GM23338 (cell line): ENCODE data around the gene SORCS2. TPM values are rescaled to one million over a fixed set of nuclear protein-coding genes. Genes with fewer than 3 reads are reported as not detected.

Source experiments
- ATAC-seq: fragments of 200-7000 bp; cut with Tn5 transposase; 3 replicates; pipeline ENCODE4 v1.9.1; 2020
- DNase-seq: peaks from one replicate; pipeline ENCODE4 v3.0.0-alpha.2; 2015; ENCODE audit warnings: low spot score
- H2AFZ ChIP-seq: fragments of 200-600 bp; sonication (generic); 2 replicates; pipeline ENCODE4 v1.8.0; 2016; ENCODE audit warnings: antibody characterized with exemption, mild to moderate bottlenecking, moderate library complexity
- H3F3A ChIP-seq: fragments of 200-600 bp; sonication (generic); replicated peaks from 2 replicates; pipeline ENCODE4 v1.8.0; 2017; ENCODE audit warnings: antibody characterized with exemption, mixed run types, low read depth
- H3K27ac ChIP-seq: fragments of 200-600 bp; sonication (generic); 2 replicates; pipeline ENCODE4 v1.6.1; 2016; ENCODE audit warnings: low read depth
- H3K27me3 ChIP-seq: fragments of 200-600 bp; sonication (generic); 2 replicates; pipeline ENCODE4 v1.8.0; 2016; ENCODE audit warnings: mild to moderate bottlenecking, mixed run types, moderate library complexity; ENCODE audit not compliant: insufficient read depth
- H3K36me3 ChIP-seq: fragments of 200-600 bp; sonication (generic); 2 replicates; pipeline ENCODE4 v1.8.0; 2016; ENCODE audit warnings: mild to moderate bottlenecking; ENCODE audit not compliant: insufficient read depth
- H3K4me1 ChIP-seq: fragments of 200-600 bp; sonication (generic); 2 replicates; pipeline ENCODE4 v1.8.0; 2016; ENCODE audit warnings: mild to moderate bottlenecking, moderate library complexity; ENCODE audit not compliant: insufficient read depth
- H3K4me2 ChIP-seq: fragments of 200-600 bp; sonication (generic); 2 replicates; pipeline ENCODE4 v1.7.1; 2017; ENCODE audit warnings: mixed run types
- H3K4me3 ChIP-seq: fragments of 200-600 bp; sonication (generic); 2 replicates; pipeline ENCODE4 v1.6.1; 2016; ENCODE audit warnings: mixed run types
- H3K79me2 ChIP-seq: fragments of 200-600 bp; sonication (generic); replicated peaks from 2 replicates; pipeline ENCODE4 v1.8.0; 2017; ENCODE audit warnings: mild to moderate bottlenecking; ENCODE audit not compliant: insufficient read depth
- H3K9me2 ChIP-seq: fragments of 200-600 bp; sonication (generic); 2 replicates; pipeline ENCODE4 v1.8.0; 2017; ENCODE audit not compliant: insufficient read depth
- H4K20me1 ChIP-seq: fragments of 200-600 bp; sonication (generic); replicated peaks from 2 replicates; pipeline ENCODE4 v1.8.0; 2017; ENCODE audit warnings: mild to moderate bottlenecking; ENCODE audit not compliant: insufficient read depth
- H3K27ac Mint-ChIP-seq: 2 replicates; pipeline ENCODE4 v1.8.0; 2020; ENCODE audit warnings: inconsistent platforms, mild to moderate bottlenecking, moderate library complexity, mixed read lengths
- H3K27me3 Mint-ChIP-seq: 3 replicates; pipeline ENCODE4 v1.8.0; 2022; ENCODE audit warnings: low read depth, mild to moderate bottlenecking, moderate library complexity, mixed read lengths, inconsistent platforms; ENCODE audit not compliant: insufficient read depth, poor library complexity
- H3K36me3 Mint-ChIP-seq: 3 replicates; pipeline ENCODE4 v1.8.0; 2021; ENCODE audit warnings: low read depth, mild to moderate bottlenecking, inconsistent platforms, moderate library complexity, mixed read lengths
- H3K4me1 Mint-ChIP-seq: 3 replicates; pipeline ENCODE4 v1.8.0; 2020; ENCODE audit warnings: mild to moderate bottlenecking, inconsistent platforms, mixed read lengths
- H3K4me3 Mint-ChIP-seq: 3 replicates; pipeline ENCODE4 v1.8.0; 2021; ENCODE audit warnings: moderate library complexity, mild to moderate bottlenecking, inconsistent platforms, mixed read lengths
- H3K9me3 Mint-ChIP-seq: 3 replicates; pipeline ENCODE4 v1.8.0; 2020; ENCODE audit warnings: moderate library complexity, mild to moderate bottlenecking, inconsistent platforms, mixed read lengths
- CREB1 ChIP-seq: fragments of 250-450 bp; sonication (Bioruptor Pico); IDR thresholded peaks from 2 replicates; pipeline ENCODE4 v1.5.0; 2020; ENCODE audit warnings: low read depth, mild to moderate bottlenecking, moderate library complexity
- EZH2phosphoT487 ChIP-seq: fragments of 200-600 bp; sonication (generic); IDR thresholded peaks from one replicate; pipeline ENCODE4 v1.8.1; 2018; ENCODE audit warnings: antibody characterized with exemption; ENCODE audit not compliant: unreplicated experiment
- JUNB ChIP-seq: IDR thresholded peaks from one replicate; pipeline ENCODE4 v1.6.1; 2016; ENCODE audit warnings: antibody characterized with exemption; ENCODE audit not compliant: unreplicated experiment
- NANOG ChIP-seq: IDR thresholded peaks from 2 replicates; pipeline ENCODE4 v1.6.1; 2016; ENCODE audit warnings: antibody characterized with exemption, borderline replicate concordance
- POLR2AphosphoS5 ChIP-seq: IDR thresholded peaks from 2 replicates; pipeline ENCODE4 v1.6.1; 2016; ENCODE audit warnings: antibody characterized with exemption, low read depth
- STAT1 ChIP-seq: IDR thresholded peaks from one replicate; pipeline ENCODE4 v1.6.1; 2016; ENCODE audit warnings: antibody characterized with exemption; ENCODE audit not compliant: unreplicated experiment
- ZNF114 ChIP-seq: fragments of 250-450 bp; sonication (Bioruptor Pico); IDR thresholded peaks from 2 replicates; pipeline ENCODE4 v1.5.0; 2020; ENCODE audit warnings: mild to moderate bottlenecking, moderate library complexity
- ZNF462 ChIP-seq: fragments of 250-450 bp; sonication (Bioruptor Pico); IDR thresholded peaks from 2 replicates; pipeline ENCODE4 v1.5.0; 2020; ENCODE audit warnings: mild to moderate bottlenecking, moderate library complexity
- polyA plus RNA-seq: library from polyadenylated mRNA; unstranded; fragments of >200 nt; fragmentation: Nextera tagmentation; extraction: Ambion mirVana; gene quantifications from 2 replicates; pipeline ENCODE4 v1.2.1, GENCODE V29; 2016
- total RNA-seq: library from RNA; depleted of rRNA; stranded (reverse); fragments of >200 nt; shearing (Covaris generic); gene quantifications from 2 replicates; pipeline ENCODE4 v1.2.3, GENCODE V29; 2014

Gene SORCS2
- total and polyA plus RNA-seq, 2 experiments from 2014 or later: 0.47 to 2.4 TPM

GRCh38 chr4:7736436-7737267, 544.3 kb downstream of the SORCS2 start (continued):
- TF ChIP-seq ZNF462 (CRISPR knock-in tag) (no peak), NANOG (no peak)

GRCh38 chr4:7737268-7737645, 544.9 kb downstream of the SORCS2 start:
- no peaks in the 10 kb centered on the region for H3K9me2 ChIP-seq
- no peaks in the 10 kb centered on the region for H3K4me1 Mint-ChIP-seq
- no peak for ATAC-seq
- no peak for TF ChIP-seq ZNF114
- no peak for TF ChIP-seq CREB1
- no peak for TF ChIP-seq POLR2AphosphoS5
- no peak for TF ChIP-seq STAT1
- no peak for TF ChIP-seq ZNF462 (CRISPR knock-in tag)
- no peak for TF ChIP-seq JUNB
- TF ChIP-seq EZH2phosphoT487: no peak

More at GRCh38 chr4:7737268-7737645, 544.9 kb downstream of the SORCS2 start:
- Histone ChIP-seq H3F3A (no peaks in the 10 kb centered on the region), H3K4me3 (no peak overlapping the region), H3K4me2 (no peak overlapping the region), H3K79me2 (no peaks in the 10 kb centered on the region), H3K27me3 (no peaks in the 10 kb centered on the region), H4K20me1 (no peaks in the 10 kb centered on the region), H3K4me1 (no peaks in the 10 kb centered on the region), H3K27ac (no peak overlapping the region), H3K36me3 (no peaks in the 10 kb centered on the region), H2AFZ (no peak overlapping the region)
- no peaks in the 10 kb centered on the region for H3K27me3 Mint-ChIP-seq
- H3K36me3 Mint-ChIP-seq: no peaks in the 10 kb centered on the region
- no peak overlapping the region for H3K4me3 Mint-ChIP-seq
- no peaks in the 10 kb centered on the region for H3K9me3 Mint-ChIP-seq
- no peak overlapping the region for H3K27ac Mint-ChIP-seq
- DNase-seq: no peak
